Measurements from ENCODE around the gene PTGES2.

DNA sequence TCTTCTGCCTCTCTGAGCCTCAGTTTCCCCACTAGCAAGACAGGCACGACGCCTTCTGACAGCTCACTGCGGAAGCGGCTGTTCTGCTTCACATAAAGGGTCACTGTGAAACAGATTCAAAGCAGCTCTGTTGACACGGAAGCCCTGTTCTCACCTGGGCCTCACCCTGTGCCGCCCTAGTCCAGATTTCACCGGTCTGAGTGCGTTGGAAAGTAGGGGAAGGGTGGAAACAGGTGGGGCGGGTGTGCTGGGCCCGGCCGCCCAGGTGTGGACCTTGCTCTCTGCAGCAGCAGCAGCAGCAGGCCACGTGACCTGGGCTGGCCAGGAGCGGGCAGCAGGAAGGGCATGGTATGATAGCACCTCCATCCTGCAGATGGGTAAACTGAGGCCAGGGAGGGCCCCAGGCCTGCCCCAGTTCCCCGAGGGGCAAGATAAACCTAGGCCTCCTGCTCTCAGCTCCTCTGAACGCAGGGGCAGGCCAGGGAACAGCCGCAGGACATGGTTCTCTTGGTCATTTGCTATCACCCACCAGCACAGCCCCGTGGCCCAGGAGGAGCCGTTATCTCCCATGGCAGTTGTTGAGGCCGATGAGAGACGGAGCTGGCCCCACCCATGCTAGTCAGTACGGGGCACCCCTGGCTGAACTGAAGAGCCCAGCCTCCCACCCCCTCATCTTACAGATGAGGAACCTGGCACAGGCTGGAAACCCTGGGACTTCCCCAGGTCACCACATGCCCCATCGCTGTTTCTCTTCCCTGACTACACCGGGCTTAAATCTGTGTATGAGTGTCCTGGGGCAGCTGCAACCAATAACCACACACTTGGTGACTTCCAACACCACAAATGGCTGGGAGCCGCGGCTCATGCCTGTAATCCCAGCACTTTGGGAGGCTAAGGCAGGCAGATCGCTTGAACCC is 12.1 kb downstream of the PTGES2 start:
- TF ChIP-seq ZBTB33 (IDR thresholded peaks at IDR 0.05; ENCODE audit: borderline replicate concordance, low read depth) (no peak), JUND (IDR thresholded peaks at IDR 0.05) (no peak), CHD2 (IDR thresholded peaks at IDR 0.05; ENCODE audit: low read length, partially characterized antibody) (no peak), RAD21 (IDR thresholded peaks at IDR 0.05; ENCODE audit: low read length) (no peak)
- TF ChIP-seq, protein P1, sequence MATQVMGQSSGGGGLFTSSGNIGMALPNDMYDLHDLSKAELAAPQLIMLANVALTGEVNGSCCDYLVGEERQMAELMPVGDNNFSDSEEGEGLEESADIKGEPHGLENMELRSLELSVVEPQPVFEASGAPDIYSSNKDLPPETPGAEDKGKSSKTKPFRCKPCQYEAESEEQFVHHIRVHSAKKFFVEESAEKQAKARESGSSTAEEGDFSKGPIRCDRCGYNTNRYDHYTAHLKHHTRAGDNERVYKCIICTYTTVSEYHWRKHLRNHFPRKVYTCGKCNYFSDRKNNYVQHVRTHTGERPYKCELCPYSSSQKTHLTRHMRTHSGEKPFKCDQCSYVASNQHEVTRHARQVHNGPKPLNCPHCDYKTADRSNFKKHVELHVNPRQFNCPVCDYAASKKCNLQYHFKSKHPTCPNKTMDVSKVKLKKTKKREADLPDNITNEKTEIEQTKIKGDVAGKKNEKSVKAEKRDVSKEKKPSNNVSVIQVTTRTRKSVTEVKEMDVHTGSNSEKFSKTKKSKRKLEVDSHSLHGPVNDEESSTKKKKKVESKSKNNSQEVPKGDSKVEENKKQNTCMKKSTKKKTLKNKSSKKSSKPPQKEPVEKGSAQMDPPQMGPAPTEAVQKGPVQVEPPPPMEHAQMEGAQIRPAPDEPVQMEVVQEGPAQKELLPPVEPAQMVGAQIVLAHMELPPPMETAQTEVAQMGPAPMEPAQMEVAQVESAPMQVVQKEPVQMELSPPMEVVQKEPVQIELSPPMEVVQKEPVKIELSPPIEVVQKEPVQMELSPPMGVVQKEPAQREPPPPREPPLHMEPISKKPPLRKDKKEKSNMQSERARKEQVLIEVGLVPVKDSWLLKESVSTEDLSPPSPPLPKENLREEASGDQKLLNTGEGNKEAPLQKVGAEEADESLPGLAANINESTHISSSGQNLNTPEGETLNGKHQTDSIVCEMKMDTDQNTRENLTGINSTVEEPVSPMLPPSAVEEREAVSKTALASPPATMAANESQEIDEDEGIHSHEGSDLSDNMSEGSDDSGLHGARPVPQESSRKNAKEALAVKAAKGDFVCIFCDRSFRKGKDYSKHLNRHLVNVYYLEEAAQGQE (IDR thresholded peaks at IDR 0.05; ENCODE audit: low read depth, low read length) = no peak
- TF ChIP-seq, protein P2, sequence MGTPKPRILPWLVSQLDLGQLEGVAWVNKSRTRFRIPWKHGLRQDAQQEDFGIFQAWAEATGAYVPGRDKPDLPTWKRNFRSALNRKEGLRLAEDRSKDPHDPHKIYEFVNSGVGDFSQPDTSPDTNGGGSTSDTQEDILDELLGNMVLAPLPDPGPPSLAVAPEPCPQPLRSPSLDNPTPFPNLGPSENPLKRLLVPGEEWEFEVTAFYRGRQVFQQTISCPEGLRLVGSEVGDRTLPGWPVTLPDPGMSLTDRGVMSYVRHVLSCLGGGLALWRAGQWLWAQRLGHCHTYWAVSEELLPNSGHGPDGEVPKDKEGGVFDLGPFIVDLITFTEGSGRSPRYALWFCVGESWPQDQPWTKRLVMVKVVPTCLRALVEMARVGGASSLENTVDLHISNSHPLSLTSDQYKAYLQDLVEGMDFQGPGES (IDR thresholded peaks at IDR 0.05; ENCODE audit: low read depth, low read length) = no peak
